GM19397 (cell line): ENCODE measurements around the gene BRI3BP.
"Not testable (repeated sequence)": the region's sequence is repeated elsewhere in the genome, so short reads cannot be mapped to it uniquely, and the experiment has no call there.

ENCODE experiments used
- ATAC-seq: cut with Tn5 transposase; IDR thresholded peaks from one replicate; pipeline ENCODE4 v1.9.1; 2021; ENCODE audit warnings: mild to moderate bottlenecking, moderate library complexity; ENCODE audit not compliant: unreplicated experiment

The BRI3BP gene

DNA sequence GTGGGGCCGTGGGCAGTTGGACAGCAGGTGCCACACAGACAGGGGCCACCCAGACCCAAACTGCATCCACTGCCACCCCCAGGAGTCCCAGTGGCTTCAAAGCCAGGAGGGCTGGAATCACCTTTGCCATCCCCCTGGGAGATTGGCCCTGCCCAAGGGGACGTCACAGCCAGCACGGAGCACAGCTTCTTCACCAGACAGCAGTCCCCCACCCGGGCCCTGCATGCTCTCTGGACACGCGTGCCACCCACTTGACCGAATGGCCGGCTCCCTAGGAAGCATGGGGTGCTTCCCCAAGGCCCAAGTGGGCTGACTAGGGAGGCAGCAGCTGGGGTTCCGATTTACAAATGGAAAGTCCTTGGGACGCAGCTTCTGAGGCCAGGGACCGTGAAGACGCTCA, 21.8 kb upstream of the BRI3BP start:
- ATAC-seq, result no peak

DNA sequence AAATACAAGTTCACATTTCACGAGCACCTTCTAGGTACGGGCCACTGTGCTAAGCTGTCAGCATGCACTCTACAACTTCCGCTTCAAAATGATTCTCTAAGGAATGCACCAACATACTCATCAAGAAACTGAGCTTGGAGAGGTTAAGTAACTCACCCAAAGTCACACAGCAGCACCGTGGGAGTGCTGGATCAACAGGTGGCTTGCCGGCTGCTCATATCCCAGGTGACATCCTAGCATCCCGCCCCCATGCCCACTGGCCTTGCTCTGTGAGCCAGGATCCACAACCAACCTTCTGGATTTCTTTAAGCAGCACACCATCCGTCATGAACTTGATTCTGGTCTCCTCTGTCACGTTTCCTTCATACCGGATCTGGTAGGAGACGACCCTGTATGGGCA, 21.2 kb upstream of the BRI3BP start:
- ATAC-seq, result no peak

DNA sequence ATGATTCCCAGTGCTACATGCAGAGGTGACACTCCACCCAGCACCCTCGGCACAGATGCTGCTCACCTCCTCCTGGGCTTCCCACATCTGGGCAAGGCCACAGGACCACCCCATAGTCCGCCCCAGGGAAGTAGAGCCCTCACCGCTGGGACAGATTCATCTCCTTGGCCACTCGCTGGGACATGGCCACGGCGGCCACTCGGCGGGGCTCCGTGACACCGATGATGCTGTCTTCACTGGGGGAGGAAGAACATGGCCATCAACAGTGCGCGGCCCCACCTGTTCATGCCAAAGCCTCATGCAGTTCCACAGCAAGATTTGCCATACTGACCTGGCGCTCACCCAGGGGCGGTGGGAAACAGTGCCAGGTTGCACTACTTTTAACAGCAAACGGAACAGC, 18.2 kb upstream of the BRI3BP start:
- ATAC-seq, result no peak

DNA sequence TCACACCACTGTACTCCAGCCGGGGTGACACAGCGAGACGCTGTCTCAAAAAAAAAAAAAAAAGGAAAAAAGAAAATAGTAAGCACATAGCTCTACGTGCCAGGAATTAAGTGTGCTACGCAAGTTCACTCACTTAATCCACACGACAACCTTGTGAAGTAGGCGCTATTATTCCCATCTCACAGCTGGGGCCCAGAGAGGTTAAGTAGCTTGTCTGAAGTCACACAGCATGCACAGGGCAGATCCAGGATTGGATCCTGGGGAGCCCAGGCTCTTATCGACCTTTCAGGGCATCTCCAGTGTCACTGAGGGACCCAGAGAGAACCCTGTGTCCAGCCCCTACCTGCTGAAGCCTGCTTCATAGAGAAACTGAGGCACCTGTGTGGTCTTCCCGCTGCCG, 16.4 kb upstream of the BRI3BP start:
- no peak for ATAC-seq

DNA sequence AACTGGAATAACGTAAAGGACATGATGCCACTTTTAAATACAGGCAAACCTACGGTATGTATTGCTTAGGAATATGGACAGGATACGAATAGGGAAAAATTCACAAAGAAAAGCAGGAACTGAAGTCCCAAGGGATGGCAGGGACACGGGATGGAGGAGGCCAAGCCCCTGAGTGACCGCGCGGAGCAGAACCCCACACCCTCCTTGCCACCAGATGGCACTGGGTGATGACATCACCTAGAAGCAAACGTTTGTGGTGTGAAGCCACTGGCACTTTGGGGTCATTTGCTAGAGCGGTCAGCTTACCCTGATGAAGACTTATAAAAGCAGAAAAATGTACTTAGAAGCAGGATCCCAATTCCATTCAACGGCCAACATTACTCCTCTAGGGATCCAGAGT, 13.9 kb upstream of the BRI3BP start:
- no peak for ATAC-seq

DNA sequence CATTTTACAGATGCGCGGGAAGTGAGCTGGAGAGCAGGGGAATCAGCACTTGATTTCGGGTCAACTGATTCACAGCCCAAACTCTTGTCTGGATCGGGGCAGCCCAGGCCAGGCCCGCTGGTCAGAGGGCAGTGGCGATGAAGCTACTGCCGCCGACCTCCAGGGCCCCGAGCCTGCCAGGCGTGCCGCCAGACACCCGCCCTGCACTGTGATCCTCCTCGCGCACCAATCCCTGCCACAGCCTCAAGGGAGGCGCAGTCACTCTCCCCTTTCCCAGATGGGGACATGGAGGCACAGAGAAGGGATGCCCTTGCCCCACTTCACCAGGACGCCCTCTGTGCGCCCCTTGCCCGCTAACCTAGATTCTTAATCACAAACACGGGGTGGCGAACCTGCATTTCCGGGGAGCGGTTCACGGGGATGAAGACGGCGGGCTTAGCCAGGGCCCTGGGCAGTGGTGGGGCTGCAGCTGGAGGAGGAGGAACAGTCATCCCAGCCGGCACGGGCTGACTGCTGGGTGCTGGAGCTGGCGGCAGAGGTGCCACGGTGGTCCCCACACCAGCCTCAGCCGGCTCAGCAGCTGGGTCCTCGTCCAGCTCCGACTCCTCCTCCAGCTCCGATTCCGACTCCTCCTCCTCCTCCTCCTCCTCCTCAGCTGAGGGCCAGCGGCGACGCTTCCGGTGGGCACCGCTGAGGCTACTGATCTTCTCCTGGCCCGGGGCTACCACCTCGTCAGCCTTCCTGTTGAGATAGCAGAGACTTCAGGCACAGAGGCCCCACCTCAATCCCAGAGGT, 13.2 kb upstream of the BRI3BP start:
- ATAC-seq, result no peak

DNA sequence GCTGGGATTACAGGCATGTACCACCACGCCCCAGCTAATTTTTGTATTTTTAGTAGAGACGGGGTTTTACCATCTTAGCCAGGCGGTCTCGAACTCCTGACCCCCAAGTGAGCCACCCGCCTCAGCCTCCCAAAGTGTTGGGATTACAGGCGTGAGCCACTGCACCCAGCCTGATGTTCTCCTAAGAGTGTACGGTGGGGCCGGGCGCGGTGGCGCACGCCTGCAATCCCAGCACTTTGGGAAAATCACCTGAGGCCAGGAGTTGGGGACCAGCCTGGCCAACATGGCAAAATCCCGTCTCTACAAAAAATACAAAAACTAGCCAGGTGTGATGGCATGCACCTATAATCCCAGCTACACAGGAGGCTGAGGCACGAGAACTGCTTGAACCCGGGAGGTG, 6.6 kb upstream of the BRI3BP start:
- ATAC-seq, result not testable (repeated sequence)

DNA sequence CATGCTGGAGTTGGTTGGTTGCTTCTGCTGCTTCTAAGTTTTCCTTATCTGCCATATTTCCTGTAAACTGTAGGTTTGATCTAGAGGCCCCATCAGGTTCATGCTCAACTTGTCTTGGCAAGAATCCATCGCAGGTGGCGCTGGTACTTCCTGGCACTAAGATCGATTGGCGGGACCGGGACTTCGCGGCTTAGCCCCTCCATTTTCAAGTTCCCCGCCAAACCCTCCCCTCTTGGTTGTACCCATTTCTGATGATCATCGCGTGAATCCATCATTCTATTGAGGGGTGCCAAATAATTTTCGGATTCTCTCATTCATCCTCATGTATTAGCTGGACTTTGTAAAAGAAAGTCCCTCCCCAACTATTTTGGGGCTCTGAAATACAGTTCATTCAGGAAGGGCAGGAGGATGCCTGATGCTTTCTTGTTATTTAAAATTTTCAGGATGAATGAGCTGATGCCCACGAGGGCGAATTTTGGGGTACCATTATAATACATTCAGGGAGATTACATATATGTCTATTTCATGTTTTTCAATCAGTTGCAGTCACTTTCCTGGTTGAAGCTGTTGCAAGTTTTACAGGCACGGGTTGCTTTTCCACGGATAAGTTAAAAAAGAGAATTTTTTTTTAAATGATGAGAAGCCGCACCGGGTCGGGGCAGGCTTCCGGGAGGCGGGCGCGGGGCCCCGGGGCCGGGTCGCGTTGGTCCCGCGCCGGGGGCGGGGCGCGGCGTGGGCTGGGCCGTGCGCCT, 395 bp upstream of the BRI3BP start:
- peak; percentile 29 for ATAC-seq

DNA sequence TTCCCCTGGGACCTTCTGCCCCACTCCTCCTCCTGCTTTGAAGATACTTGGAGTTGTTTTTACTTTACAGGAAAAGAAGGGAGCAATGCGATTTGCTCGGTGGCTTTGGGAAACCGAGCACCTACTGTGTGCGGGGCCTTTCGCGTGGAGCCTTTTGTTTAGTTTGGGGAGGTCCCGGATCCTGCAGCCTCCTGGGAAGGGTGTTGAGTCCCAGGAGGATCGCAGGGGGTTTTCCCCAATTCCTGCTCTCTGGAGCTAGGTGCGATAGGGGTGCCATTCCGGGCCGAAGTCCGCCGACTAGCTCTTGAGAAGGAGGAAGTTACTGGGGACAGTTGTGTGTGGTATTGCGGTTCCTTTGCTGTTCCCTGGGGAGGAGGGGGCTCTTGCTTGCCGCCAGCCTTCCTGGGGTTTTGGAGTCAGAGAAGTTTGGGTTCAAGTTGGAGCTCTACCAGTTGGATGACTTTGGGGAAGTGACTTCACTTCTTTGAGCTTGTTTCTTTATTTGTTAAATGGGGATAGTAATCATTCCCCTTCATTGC, 1.1 kb downstream of the BRI3BP start:
- ATAC-seq, result no peak

DNA sequence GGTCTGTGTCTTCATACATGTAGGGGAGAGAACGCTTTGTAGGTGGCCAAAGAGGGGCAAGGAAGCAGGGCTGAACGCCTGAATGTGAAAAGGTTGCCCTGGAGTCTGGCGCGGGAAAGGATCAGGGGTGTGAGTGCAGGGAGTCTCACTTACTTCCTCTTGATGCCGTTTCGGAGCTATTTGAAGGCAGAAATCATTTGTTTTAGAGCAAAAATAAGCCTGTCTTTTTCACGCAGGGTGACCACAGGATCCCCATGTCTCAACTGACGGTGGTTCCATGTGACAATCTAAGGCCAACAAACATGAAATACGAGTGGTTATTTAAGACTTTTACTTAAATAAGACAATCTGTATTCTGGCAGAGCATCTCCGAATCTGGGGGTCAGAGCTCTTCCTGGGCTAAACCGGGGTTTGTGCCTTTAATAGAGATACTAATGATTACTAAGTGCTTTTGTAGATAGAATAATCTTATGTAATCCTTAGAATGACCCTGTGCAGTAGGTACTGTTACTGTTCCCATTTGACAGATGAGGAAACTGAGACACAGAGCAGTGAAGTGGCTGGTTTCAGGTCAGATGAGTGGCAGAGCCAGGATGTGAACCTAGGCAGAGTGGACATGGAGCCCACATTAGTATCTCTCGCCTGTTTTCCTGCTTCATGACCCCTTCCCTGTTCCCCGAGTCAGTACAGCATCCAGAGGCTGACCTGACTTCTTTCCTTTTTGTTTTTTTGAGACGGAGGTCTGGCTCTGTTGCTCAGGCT, 1.9 kb downstream of the BRI3BP start:
- ATAC-seq, result no peak

DNA sequence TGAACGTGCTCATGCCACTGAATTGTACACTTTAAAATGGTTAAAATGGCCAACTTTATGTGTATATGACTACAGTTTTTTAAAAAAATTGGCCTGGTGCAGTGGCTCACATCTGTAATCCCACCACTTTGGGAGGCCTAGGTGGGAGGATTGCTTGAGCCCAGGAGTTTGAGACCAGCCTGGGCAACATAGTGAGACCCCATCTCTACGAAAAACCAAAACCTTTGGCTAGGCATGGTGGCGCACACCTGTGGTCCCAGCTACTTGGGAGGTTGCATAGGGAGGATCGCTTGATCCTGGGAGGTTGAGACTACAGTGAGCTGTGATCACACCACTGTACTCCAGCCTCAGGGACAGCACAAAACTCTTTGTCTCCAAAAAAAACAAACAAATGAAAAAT, 5.3 kb downstream of the BRI3BP start:
- no peak for ATAC-seq

DNA sequence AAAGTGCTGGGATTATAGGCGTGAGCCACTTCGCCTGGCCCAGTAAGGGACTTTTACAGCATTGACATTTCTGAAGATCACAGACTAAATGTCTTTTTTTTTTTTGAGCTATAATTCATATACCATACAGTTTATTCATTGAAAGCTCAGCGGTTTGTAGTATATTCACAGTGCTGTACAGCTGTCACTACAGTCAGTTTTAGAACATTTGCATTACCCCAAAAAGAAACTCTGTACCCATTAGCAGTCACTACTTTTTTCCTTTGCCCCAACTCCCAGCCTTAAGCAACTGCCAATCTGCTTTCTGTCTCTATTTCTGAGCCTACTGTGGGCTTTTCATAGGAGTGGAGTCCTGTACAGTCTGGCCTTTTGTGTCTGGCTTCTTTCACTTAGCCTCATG, 8.2 kb downstream of the BRI3BP start:
- no peak for ATAC-seq

DNA sequence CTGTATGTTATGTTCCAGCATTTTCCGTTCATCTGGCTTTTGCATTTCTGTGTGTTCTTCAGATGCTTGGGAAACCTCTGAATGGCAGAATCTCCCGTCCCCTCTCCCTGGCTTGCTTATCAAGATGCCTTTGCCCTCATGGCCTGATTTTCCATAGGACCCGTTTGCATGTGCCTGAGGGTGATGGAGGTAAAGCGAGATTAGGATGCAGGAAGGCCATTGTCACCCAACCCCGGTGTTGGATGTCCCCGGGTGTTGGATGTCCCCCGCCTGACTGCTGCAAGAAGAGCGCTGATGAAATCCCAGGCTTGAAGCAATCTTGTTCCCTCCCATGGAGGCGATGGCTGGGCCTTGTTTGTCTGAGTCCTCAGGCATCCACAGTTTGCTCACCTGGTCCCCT, 9.6 kb downstream of the BRI3BP start:
- ATAC-seq, result no peak

DNA sequence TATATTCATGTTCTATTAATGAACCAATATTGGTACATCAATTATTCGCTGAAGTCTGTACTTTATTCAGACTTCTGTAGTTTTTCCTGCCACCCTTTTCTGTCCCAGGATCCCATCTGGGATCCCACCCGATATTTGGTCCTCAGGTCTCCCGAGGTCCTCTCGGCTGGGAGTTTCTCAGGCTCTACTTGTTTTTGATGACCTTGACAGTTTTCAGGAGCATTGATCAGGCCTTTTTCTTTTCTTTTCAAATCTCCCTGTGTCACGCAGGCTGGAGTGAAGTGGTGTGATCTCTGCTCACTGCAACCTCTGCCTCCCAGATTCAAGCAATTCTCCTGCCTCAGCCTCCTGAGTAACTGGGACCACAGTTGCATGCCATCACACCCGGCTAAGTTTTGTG, 11.2 kb downstream of the BRI3BP start:
- no peak for ATAC-seq

DNA sequence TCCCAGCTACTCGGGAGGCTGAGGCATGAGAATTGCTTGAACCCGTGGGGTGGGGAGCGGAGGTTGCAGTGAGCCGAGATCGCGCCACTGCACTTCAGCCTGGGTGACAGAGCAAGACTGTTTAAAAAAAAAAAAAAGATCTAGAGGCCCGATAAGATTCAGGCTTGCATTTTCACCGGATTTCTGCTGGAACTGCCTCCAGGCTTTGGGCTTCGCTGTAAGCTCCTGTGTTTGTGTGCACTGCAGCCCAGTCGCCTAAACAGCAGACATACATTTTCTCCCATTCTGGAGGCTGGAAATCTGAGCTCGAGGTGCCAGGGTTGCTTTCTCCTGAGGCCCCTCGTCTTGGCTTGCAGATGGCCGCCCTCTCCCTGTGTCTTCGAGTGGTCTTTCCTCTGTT, 12.2 kb downstream of the BRI3BP start:
- ATAC-seq, result no peak

DNA sequence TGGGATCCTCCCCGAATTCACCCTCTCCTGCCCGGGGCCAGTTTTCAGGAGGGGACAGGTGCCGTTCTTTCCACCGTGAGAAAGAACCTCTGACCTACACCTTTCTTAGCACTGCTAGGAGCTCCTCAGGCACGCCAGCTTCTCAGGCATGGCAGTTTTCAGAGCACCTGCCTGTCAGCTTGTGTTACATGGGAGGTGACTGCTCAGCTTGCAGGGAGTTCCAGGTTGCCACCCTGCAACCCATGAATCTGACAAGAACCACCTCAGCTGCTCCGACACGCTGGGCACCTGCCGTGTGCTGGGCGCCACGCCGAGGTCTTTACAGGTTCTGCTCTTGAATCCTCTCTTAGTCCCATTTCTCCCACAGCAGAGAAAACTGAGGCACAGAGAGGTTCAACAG, 12.9 kb downstream of the BRI3BP start:
- ATAC-seq, result no peak

DNA sequence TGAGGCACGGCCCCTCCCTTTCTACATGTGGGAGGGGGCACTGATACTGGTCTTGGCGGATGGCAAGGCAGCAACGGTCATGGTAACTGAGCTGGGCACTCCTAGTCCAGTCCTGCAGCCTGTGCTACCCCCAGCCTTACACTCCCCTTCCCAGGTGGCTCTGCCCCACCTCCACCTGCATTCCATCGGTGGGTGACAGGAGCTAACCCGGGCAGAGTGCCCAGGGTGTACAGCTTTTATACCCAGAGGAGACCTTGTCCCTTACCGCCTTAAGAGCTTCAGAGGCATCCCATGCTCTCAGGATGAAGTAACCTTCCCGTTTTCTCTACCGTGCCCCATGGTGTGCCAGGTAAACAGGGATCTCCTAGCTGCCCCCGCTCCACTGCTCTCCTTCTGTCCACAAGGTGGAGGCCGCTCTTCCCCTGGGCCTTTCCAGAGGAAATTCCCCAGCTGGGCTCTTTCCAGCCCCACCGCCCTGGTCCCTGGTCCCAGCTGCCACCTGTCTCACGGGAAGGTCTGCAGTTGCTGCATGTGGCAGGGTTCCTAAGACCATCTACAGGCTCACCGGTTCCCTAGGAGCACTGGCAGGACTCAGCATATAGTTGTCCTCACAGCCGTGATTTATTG, 20.5 kb downstream of the BRI3BP start:
- no peak for ATAC-seq

DNA sequence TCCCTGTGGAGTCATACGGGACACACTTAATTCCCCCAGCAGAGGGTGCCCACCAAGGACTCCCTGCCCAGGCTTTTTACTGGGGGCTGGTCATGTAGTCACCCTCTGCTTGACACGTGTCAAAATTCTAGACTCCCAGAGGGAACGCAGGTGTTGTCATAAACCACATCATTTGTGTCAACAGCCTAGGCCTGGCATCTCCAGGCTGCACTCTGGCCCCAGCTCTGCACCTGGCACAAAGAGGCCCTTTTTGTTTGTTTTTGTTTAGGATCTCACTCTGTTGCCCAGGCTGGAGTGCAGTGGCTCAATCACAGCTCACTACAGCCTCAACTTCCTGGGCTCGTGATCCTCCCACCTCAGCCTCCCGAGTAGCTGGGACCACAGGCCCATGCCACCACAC, 21.1 kb downstream of the BRI3BP start:
- no peak for ATAC-seq

DNA sequence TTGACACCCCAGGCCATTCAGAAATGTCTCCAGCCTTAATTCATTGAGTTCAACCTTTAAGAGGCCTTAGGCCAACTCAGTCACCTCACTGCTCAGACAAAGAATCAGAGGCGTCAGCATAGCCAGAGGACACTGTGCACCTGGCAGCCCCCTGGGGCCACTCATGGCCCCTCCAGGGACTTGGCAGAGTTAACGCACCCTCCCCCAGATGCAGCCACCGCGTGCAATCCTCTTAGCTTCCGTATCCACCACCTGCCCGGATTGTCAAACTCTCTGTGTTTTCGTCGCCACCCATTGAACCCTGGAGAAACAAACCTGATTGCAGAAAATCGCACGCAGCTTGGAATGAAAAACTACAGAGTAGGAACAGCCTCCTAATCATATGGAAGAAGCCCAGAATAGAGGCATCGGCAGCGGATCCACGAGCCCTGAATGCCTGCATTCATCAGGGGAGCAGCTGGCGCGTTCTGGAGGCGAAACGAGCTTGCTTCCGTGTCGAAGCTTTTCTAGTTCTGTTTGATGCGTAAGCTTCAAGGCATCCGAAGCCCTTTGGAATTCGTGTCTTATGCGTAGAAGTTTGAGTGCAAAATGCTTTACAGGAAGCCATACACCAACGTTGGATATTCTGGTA, 22.4 kb downstream of the BRI3BP start:
- no peak for ATAC-seq

DNA sequence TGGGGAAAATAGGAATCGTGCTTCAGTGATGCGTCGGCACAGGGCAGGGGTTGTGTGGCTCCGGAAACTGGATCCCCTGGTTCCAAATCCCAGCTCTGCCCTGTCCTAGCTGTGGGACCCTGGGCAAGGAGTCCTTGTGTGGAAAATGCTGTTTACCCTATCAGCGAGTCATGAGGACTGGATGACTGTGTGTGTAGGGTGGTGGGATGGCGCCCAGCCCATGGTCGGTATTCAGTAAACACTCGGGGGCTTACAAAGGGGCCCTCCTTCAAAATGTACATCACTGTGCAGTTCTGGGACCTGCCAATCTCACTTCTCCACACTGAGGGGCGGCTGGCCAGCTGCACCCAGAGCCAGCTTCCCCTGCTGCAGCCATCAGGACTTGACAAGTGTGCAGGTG, 24.4 kb downstream of the BRI3BP start:
- no peak for ATAC-seq

DNA sequence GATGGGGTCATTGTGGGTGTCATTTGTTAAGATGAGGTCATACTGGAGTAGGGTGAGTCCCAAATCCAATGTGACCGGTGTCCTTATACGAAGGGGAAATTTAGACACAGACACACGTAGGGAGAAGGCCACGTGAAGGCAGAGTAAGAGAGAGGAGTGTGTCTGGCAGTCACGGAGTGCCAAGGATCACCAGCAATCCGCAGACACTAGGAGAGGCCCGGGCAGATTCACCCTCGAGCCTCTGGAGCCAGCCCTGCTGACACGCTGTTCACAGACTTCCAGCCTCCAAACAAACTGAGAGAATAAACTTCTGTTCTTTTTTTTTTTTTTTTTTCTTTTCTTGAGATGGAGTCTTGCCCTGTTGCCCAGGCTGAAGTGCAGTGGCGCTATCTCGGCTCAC, 24.9 kb downstream of the BRI3BP start:
- no peak for ATAC-seq
